IMR-90 (cell line): ENCODE measurements around the gene SDR39U1.

Experiments
- CTCF ChIP-seq: conservative IDR thresholded peaks from 2 replicates; pipeline ENCODE4 v1.5.1; 2012; ENCODE audit warnings: mild to moderate bottlenecking, low read depth, low read length, improper control_type of control experiment
- FOS ChIP-seq: fragments of 150-350 bp; IDR thresholded peaks from 2 replicates; pipeline ENCODE4 v1.6.1; 2016; ENCODE audit warnings: low read depth, low read length
- MXI1 ChIP-seq: IDR thresholded peaks from 2 replicates; pipeline ENCODE4 v1.6.1; 2012; ENCODE audit warnings: low read depth, mild to moderate bottlenecking, low read length, moderate library complexity, borderline replicate concordance
- NFE2L2 ChIP-seq: fragments of 150-350 bp; IDR thresholded peaks from 2 replicates; pipeline ENCODE4 v1.6.1; 2016; ENCODE audit warnings: low read depth, mild to moderate bottlenecking, low read length
- POLR2A ChIP-seq: IDR thresholded peaks from 2 replicates; pipeline ENCODE4 v1.6.1; 2012; ENCODE audit warnings: mild to moderate bottlenecking, low read depth, low read length
- RAD21 ChIP-seq: IDR thresholded peaks from 2 replicates; pipeline ENCODE4 v1.6.1; 2012; ENCODE audit warnings: low read length, improper control_type of control experiment
- RCOR1 ChIP-seq: IDR thresholded peaks from 2 replicates; pipeline ENCODE4 v1.6.1; 2012; ENCODE audit warnings: mild to moderate bottlenecking, low read length, improper control_type of control experiment; ENCODE audit not compliant: insufficient replicate concordance

- no peak for TF ChIP-seq CTCF
- no peak for TF ChIP-seq MXI1
- TF ChIP-seq POLR2A = no peak
- TF ChIP-seq FOS = no peak
- no peak for TF ChIP-seq RCOR1
- TF ChIP-seq RAD21 = no peak
- TF ChIP-seq NFE2L2 = no peak
Observed at GRCh38 chr14:24414732-24415420, 27.7 kb downstream of the SDR39U1 start.
